Neutrophil (primary cell): Measurements from ENCODE around the gene DOHH.

Experiments
- H3K27ac ChIP-seq: fragments of 200-600 bp; sonication (generic); 2 replicates; pipeline ENCODE4 v1.5.1; 2016; ENCODE audit warnings: mild to moderate bottlenecking, moderate library complexity
- H3K27me3 ChIP-seq: fragments of 200-600 bp; sonication (generic); 2 replicates; pipeline ENCODE4 v1.6.0; 2016; ENCODE audit warnings: mild to moderate bottlenecking
- H3K36me3 ChIP-seq: fragments of 200-600 bp; sonication (generic); 2 replicates; pipeline ENCODE4 v1.5.1; 2017
- H3K4me1 ChIP-seq, 2 experiments: fragments of 200-600 bp in 1 of 2; sonication (generic) in 1 of 2; 1 replicate in 1 of 2; 2 replicates in 1 of 2; pipeline versions ENCODE4 v1.5.1 to v1.6.1; 2013 to 2016; ENCODE audit warnings: low read depth in 1 of 2, low read length in 1 of 2, mild to moderate bottlenecking in 1 of 2, moderate library complexity in 1 of 2; ENCODE audit not compliant: control insufficient read depth in 1 of 2, insufficient read depth in 1 of 2
- H3K4me3 ChIP-seq, 2 experiments: fragments of 200-600 bp in 1 of 2; sonication (generic) in 1 of 2; 1 replicate in 1 of 2; 2 replicates in 1 of 2; pipeline ENCODE4 v1.5.1; 2013 to 2016; ENCODE audit warnings: low read depth in 1 of 2, low read length in 1 of 2, mild to moderate bottlenecking in 1 of 2, moderate library complexity in 1 of 2
- H3K9me3 ChIP-seq: fragments of 200-600 bp; sonication (generic); 2 replicates; pipeline ENCODE4 v1.5.1; 2016
- TF ChIP-seq, protein P1 (sequence below): fragments of 200-600 bp; sonication (generic); IDR thresholded peaks from 2 replicates; pipeline ENCODE4 v1.5.1; 2016; ENCODE audit warnings: antibody characterized with exemption

DOHH gene

DNA sequence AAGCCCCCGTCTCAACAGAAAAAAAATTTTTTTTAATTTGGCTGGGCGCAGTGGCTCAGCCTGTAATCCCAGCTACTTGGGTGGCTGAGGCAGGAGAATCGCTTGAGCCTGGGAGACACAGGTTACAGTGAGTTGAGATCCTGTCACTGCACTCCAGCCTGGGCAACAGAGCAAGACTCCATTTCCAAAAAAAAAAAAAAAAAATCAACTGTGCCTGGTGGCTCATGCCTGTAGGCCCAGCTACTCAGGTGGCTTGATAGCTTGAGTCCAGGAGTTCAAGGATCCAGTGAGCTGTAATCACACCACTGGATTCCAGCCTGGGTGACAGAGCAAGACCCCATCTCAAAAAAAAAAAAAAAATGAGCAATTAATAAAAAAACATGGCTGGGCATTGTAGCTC lies 1.3 kb upstream of the DOHH start:
- TF ChIP-seq, protein P1, sequence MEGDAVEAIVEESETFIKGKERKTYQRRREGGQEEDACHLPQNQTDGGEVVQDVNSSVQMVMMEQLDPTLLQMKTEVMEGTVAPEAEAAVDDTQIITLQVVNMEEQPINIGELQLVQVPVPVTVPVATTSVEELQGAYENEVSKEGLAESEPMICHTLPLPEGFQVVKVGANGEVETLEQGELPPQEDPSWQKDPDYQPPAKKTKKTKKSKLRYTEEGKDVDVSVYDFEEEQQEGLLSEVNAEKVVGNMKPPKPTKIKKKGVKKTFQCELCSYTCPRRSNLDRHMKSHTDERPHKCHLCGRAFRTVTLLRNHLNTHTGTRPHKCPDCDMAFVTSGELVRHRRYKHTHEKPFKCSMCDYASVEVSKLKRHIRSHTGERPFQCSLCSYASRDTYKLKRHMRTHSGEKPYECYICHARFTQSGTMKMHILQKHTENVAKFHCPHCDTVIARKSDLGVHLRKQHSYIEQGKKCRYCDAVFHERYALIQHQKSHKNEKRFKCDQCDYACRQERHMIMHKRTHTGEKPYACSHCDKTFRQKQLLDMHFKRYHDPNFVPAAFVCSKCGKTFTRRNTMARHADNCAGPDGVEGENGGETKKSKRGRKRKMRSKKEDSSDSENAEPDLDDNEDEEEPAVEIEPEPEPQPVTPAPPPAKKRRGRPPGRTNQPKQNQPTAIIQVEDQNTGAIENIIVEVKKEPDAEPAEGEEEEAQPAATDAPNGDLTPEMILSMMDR: no peak
- Histone ChIP-seq H3K9me3 (no peaks in the 10 kb centered on the region), H3K4me1 (peaks cover 24 to 32% of the 10 kb centered on the region in 2 experiments), H3K4me3 (no peak overlapping the region), H3K36me3 (no peaks in the 10 kb centered on the region), H3K27me3 (no peaks in the 10 kb centered on the region), H3K27ac (no peak overlapping the region)

DNA sequence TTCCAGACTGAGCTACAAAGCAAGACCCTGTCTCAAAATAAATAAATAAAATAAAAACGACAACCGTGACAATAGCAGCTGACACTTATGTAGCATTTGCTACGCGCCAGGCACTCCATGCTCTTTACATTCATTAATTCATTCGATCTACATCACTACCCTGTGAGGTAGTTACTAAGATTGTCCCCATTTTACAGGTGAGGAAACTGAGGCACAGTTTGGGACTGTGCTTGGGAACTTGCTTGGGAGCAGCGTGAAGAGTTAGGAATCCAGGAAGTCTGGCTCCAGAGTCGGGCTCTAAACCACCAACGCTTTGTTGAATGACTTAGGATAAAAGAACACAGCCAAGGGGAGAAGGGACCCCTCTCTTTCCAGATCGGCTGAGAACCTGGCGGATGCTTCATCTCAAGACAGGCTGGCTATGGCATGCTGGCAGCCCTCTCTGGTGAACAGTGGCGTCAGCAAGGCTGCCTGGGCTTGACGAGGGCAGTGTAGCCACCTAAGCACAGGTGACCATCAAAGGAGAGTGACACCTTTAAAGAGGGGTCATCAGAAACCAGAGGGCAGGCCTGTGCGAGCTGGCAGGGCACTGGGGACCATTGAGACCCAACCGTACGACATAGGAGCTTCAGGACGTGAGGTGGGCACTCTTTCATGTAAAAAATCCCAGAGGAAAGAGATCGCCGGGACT lies 591 bp downstream of the DOHH start:
- peak overlapping the region; percentile 84 to 93 for H3K4me3 ChIP-seq
- H3K4me1 ChIP-seq: peaks cover 13 to 20% of the 10 kb centered on the region in 2 experiments
- peaks cover 11% of the 10 kb centered on the region for H3K36me3 ChIP-seq
- H3K27ac ChIP-seq: peak overlapping the region; percentile 93
- no peaks in the 10 kb centered on the region for H3K9me3 ChIP-seq
- TF ChIP-seq, protein P1: no peak
- H3K27me3 ChIP-seq: no peaks in the 10 kb centered on the region

DNA sequence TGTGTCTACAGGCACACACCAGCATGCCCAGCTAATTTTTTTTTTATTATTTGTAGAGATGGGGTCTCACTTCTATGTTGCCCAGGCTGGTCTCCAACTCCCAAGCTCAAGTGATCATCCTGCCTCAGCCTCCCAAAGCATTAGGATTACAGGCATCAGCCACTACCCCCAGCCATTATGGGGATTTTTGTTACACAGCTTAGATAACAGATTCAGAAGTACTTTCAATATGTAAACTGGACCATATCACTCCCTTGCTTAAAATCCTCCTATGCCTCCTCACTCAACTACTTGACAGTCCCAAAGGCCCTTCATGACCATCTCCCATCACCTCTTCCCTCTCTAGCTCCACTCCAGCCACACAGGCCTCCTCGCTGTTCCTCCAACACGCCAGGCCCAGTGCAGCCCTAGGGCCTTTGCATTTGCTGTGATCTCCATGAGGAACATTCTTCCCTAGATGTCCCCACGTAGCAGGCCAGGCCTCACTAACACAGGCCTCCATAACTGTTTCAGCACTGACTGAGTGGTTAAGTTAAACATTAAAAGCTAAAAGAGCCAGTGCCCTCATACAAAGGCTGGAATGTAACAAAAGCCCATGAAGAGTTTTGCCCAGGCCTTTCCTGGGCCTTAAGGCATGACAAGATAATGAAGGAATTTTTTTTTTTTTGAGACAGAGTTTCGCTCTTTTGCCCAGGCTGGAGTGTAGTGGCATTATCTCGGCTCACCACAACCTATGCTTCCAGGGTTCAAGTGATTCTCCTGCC lies 2.5 kb downstream of the DOHH start:
- Histone ChIP-seq H3K27me3 (no peaks in the 10 kb centered on the region), H3K9me3 (no peaks in the 10 kb centered on the region), H3K4me3 (no peak overlapping the region), H3K27ac (no peak overlapping the region), H3K4me1 (peaks cover 13 to 17% of the 10 kb centered on the region in 2 experiments), H3K36me3 (peaks cover 11% of the 10 kb centered on the region)
- TF ChIP-seq, protein P1: no peak

- no peaks in the 10 kb centered on the region for H3K27me3 ChIP-seq
- H3K27ac ChIP-seq: no peak overlapping the region
- TF ChIP-seq, protein P1: no peak
- no peak overlapping the region for H3K4me3 ChIP-seq
- no peaks in the 10 kb centered on the region for H3K9me3 ChIP-seq
- H3K36me3 ChIP-seq: peaks cover 13% of the 10 kb centered on the region
- H3K4me1 ChIP-seq: peaks cover 13 to 17% of the 10 kb centered on the region in 2 experiments
Observed at GRCh38 chr19:3496392-3497273, 3.8 kb downstream of the DOHH start.

DNA sequence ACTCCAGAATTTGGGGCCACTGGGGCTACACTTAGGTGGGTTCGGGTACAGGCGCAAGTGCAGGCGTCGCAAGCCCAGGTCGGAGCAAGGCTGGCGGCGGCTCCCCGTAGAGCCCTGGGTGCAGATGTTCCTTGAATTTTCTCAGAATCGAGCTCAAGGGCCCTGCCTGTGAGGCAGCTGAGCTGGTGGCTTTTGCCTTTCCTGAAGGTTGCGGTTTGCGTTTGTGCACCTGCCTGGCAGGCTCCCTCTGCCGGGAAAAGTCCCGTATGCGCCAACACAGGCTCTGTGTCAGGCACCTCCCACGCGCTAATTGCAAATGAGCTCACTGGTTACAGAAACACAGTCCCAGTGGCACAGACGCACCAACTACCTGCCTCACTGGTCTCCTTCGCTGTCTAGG lies 5.9 kb downstream of the DOHH start:
- H3K36me3 ChIP-seq: peaks cover 24% of the 10 kb centered on the region
- TF ChIP-seq, protein P1: no peak

More for the DNA sequence above, 5.9 kb downstream of the DOHH start:
- no peak overlapping the region for H3K4me3 ChIP-seq
- no peak overlapping the region for H3K27ac ChIP-seq
- H3K9me3 ChIP-seq: no peaks in the 10 kb centered on the region
- H3K27me3 ChIP-seq: no peaks in the 10 kb centered on the region
- H3K4me1 ChIP-seq: peaks cover 0 to under 1% of the 10 kb centered on the region in 2 experiments
